HG02870 (cell line): ENCODE measurements around the gene TMEM123.
"Not testable (repeated sequence)": the region's sequence is repeated elsewhere in the genome, so short reads cannot be mapped to it uniquely, and the experiment has no call there.

ENCODE experiments used
- ATAC-seq: cut with Tn5 transposase; IDR thresholded peaks from one replicate; pipeline ENCODE4 v1.9.1; 2021; ENCODE audit warnings: mild to moderate bottlenecking, moderate library complexity; ENCODE audit not compliant: unreplicated experiment

The TMEM123 gene

DNA sequence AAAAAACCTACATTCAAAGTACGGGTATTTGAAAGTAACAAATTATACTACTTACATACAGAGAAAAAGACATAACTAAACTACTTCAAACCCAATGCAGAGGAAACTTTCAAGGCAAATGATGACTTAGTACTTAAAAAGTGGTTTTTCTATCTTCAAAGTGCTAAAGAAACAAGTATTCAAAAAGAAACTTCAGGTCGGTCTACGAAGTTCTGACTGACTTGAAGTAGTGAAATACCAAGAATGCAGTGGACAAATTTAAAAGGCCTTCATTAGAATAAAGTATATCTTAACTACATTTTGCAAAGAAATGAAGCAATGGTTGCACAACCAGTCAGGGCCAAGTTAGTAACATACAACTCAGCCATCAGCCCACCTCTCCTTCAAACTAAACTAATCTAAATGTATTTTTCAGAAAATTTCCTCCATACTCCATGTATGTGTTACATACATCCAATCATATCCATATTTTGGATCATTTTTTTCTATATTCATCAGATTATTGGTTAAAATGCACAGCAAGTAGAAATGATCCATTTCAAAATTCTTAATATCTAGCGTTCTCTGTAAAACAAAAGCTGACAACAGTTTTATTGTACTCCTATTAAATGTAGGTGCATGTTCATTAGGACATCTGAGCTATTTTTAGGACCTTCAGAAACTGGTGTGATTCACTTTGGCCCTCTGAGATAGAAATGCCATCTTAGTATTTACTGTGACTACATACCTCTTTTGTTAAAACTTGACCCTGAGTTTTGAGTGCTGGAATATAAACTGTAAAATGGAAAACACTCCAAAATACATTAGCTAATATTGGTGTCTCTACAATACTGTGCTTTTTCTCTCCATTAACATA, 55.6 kb downstream of the TMEM123 start:
- no peak for ATAC-seq

DNA sequence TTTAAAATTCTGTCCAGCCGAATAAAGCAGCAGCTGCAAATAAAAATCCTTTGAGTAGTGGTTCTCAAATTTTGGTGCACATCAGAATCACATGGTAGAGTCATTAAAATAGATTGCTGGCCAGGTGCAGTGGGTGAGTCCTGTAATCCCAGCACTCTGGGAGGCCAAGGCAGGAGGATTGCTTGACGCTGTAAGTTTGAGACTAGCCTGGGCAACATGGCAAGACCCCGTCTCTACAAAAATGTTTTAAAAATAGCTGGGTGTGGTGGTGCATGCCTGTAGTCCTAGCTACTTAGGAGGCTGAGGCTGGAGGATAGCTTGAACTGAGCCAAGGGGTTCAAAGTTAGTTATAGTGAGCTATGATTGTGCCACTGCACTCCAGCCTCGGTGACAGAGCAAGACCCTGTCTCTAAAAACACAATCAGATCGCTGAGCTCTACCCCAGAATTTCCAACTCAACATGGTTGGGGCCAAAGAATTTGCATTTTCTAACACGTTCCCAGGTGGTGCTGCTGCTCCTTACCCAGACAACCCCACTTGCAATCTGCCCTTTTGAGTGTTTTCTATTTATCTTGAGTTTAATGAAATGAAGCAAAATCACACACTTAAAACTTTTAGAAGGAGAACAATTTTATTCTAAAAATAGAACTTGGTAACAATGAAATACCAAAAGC, 56.7 kb downstream of the TMEM123 start:
- no peak for ATAC-seq

DNA sequence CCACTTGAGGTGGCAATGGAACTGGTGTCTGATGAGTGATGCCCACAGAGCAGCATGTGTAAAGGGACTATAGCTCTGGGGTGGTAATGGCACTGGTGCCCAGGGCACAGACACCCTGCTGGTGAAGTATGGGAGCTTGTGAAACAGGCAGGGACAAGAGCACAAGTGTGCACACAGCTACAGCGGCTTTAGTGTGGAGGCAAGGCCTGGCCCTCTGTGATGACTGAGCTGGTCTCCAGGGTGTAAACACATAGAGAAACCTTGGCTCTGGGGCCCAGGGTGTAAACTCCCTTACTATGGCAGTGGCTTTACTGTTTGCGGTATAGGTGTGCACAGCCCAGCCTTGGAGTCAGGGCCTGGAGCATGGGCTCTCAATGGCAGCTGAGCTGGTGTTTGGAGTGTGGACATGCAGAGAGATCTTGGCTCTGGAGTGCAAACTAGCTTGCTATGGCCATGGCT, 59.3 kb downstream of the TMEM123 start:
- ATAC-seq: no peak

DNA sequence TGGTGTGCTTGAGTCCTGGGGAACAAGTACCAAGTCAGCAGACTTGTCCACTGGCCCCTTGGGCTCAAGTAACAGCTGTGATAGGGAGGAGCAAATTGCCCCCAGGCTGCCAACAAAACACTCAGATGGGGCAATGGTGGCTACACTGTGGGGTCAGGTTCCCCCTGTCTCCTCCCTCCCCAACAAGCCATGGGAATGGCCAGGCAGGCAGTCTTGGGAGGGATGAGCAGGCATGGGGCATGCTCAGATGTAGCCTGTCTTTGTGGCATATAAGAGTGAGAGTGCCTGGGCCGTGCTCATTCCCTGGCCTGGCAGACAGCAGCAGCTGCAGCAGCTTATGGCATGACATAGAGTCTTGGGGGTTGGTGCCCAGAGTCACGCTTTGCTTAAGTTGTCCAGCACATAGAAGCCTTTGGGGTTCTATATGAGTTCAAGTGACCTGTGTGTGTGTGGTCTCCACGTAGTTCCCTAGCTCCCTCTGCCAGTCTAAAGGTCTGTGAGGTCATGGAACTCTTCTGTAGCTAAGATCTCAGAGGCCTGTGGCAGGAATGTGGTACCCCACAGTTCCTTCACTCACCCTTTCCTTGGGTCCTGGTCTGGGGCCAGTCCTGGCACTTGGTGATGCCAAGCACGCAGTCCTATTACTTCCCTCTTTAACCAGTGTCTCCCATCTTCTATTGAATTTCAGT, 60.9 kb downstream of the TMEM123 start:
- ATAC-seq: no peak

DNA sequence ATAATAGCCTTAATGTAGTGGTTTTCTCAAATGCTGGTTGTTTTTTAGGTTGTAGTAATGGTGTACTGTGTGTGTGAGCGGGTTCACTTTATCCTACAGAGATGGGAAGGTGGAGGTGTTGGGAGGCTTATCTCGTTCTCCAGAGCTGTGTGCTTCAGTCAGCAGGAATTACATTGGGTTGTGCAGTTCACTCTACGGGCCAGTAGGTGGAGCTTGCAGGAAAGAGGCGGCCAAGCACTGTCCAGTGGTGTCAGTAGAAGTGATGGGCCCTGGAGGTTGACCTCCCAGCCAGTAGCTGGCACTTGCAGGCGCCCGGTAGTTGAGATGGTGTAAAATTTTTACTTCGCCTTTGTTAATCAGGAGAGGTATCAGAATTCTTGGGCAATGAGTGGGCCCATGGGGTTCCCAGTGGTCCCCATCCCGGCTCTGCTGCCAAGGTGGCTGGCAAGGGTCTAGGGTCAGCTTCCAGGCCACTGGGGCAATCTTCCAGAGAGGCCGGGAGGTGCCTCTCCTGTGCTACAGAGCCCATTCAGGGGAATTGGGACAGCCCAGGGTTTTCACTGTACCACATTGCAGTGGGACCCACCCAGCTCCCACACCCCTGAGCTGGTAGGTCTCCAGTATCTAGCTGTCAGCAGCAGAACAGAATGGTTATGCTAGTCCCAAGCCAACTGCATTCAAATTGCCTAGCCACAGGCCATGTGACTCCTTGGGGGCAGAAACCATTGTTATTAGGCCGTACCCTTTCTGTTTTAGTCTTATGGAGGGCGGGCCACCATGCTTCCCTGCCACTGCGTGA, 61.7 kb downstream of the TMEM123 start:
- ATAC-seq: peak; percentile 79

DNA sequence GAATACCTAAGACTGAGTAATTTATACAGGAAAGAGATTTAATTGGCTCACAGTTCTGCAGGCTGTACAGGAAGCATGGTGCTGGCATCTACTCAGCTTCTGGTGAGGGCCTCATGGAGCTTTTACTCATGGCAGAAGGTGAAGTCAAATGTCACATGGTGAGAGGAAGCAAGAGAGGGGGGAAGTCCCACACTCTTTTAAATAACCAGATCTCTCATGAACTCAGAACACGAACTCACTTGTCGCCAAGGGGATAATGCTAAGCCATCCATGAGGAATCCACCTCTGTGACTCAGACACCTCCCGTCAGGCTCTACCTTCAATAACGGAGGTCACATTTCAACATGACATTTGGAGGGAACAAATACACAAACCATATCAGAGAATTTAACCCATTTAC, 63.3 kb downstream of the TMEM123 start:
- ATAC-seq: no peak

DNA sequence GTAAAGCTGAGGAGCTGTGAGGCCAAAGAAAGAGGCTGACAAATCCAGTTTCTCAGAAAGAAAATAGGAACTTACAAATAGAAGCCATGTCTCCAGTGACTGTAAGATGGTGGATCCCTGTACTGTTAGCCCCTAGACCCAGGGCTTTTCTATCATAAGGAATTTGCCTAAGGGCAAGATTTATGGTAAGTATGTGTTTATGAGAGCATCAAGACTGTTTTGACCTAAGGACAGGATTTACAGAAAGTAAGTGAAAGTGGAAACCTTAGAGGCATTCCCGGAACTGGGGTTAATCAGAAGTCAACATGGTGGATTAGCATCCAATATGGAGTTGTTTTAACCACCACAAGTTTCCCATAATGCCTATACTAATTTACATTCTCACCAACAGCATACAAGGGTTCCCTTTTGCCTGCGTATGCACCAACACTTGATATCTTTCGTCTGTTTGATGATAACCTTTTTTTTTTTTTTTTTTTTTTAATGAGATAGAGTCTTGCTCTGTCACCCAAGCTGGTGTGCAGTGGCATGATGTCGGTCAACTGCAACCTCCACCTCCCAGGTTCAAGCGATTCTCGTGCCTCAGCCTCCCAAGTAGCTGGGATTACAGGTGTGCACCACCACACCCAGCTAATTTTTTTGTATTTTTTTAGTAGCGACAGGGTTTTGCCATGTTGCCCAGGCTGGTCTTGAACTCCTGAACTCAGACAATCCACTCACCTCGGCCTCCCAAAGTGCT, 65.4 kb downstream of the TMEM123 start:
- ATAC-seq: no peak

DNA sequence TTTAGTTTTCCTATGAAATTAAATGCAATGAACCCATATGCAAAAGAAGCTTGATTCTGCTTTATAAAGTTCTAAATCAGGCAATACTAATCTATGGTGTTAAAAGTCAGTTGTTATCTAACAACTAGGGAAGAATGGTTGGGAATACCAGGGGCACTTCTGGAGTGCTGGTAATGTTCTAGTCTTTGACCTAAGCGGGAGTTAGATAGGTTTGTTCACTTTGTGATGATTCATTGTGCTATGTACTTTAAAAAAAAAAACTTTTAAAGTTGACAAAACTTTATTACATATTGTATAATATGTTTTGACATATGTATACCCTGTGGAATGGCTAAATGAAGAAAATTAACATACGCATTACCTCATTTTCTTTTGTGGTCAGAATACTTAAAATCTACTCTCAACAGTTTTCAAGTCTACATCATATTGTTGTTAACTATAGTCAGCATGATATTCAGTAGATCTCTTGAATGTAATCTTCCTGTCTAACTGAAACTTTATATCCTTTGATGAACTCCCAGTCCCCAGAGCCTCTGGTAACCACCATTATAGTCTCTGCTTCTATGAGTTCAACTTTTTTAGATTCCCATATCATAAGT, 66.3 kb downstream of the TMEM123 start:
- no peak for ATAC-seq

DNA sequence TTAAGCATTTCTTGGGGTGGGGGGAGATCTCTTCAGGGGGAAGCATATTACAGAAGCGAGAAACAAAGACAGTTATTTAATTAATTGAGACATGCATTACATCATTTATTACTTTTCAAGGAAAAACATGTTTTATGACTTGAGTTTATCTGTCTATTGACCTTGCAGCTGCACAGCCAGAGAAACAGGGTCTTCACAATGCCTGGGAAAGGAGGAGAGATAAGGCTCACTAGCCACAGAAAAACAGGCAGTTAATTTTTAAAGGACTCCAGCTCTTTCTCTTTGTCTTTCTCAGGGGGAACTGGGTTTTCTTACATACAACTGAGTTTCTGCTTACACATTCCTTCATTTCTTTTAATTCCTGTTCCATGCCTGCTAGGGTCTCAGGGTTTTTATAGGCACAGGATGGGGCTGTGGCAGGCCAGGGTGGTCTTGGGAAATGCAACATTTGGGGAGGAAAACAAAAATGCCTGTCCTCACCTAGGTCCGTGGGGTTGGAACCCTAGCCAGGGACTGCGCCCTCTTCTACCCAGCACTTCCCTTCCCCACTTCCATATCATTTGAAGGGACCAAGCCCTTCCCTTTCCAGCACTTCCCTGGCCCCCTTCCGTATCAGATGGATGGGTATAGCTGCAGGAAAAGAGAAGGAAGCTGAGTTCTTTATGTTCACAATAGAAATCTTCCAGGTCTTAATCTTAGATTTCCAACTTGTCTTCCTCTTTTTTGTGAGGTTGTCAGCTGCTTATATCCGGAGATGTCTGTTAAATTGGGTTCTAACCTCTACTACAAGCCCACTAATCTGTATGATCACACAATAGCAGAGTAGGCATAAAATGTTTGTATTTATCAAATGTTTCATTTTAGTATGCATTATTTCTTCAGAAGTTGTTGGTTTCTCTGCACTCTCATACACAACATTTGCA, 67.2 kb downstream of the TMEM123 start:
- ATAC-seq: no peak

DNA sequence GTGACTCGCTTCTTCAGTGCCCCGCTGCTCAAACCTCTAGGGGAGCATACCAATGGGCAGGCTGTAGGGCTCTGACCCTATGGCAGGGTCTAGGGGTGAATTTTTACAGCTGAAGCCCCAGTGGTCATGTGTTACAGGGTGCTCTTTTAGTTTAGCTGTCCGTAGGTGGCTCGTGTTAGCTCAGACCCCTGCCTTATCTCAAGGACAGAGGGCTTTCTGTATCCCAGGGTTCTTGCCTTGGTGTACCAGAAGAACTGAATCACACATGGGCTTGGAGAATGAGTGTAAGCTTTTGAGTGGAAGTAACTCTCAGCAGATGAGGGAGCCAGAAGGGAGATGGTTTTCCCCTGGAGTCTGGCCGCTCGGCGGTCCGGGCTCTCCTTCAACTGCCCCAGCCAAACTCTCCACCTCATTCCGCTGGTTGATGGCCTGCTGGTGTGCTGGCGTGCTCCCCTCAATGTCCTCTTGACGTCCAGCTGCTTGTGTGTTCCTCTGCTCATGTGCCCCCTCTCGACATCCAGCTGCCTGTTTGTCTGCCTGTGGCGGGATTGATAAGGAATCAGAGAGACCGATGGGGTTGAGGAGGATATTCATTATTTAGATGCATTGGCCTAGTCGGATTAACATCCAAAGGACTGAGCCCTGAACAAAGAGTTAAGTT, 68.0 kb downstream of the TMEM123 start:
- no peak for ATAC-seq

DNA sequence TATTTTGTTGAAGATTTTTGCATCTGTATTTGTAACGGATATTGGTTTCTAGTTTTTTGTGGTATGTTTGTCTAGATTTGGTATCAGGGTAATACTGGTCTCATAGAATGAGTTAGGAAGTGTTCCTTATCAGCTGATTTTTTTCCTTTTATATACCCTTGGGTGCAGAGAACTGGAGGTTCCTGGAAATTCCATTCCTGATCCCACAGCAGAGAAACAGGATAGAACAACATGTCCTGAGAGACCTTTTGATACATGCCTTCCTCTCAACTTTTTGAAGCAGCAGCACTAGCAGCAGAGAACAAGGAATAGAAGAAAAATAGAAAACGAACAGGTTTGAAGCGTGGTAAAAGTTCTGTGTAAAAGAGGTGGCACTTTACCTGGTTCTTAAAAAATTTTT, 68.7 kb downstream of the TMEM123 start:
- ATAC-seq: no peak

DNA sequence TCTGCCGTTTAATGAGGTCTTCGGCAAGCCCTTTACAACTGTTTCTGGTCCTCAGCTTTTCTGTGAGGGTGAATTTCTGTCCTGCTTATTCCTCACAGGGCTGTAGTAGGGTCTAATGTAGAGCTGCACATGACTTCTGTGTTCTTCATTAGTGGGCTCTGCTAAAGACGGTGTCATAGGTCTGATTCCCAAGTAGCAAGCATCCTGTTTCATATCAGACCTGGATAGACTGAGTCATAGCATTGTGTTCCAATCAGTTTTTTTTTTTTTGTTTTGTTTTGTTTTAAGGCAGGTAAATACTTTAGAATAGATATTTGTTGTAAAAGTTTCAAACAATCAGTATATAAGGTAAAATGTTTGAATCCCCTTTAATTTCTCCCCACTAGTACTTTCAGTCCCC, 70.2 kb downstream of the TMEM123 start:
- ATAC-seq: no peak

DNA sequence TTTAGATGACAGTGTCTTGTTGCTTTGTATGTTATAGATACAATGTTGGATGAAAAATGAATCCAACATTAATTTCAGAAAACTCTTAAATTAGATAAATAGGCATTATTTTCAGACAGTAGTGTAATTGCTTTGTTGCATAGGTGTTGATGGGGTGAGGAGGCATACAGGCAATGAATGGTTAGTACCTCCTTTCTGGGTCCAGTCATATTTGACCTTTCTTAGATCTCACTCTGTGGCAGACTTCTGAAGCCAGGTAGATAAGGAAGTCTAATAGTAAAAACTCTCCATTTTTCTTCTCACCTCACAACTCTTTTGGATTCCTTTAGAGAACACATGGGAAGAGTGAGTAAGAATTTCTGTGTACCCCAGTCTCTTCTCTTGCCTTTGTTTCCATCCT, 73.7 kb downstream of the TMEM123 start:
- ATAC-seq: no peak

DNA sequence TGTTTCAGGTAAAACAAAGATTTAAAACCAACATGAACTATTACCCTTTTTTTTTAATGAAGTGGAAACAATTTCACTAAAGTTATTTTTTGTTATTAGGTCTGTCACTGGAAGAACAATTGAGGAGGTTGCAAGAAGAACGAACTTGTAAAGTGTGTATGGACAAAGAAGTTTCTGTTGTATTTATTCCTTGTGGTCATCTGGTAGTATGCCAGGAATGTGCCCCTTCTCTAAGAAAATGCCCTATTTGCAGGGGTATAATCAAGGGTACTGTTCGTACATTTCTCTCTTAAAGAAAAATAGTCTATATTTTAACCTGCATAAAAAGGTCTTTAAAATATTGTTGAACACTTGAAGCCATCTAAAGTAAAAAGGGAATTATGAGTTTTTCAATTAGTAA, 74.7 kb downstream of the TMEM123 start:
- no peak for ATAC-seq

DNA sequence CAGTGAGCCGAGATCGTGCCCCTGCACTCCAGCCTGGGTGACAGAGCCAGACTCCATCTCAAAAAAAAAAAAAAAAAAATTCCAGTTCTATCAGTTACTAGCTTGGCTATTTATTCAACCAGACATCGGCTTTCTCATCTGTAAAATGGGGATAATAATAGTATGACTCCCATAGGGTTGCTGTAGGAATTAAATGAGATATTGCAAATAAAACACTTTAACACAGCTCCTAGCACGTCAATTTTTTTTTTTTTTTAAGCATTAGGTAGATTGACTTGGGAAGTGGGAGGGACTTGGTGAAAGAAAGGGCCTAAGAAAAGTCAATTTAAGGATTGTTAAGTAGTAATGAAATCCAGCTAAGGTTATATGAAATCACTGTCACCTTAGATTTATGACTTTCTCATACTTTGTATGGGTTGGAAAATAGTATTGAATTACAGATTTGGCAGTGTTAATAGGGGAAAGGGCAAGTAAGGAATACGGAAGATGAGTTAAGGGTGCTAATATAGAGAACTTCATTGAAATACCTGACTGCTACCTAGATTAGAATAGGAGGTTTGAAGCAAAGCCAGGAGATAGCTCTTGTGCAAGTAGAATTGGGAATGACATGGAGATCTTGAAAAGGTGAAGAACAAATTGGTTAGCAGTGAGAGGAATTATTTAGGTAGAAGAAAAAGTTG, 76.7 kb downstream of the TMEM123 start:
- no peak for ATAC-seq

DNA sequence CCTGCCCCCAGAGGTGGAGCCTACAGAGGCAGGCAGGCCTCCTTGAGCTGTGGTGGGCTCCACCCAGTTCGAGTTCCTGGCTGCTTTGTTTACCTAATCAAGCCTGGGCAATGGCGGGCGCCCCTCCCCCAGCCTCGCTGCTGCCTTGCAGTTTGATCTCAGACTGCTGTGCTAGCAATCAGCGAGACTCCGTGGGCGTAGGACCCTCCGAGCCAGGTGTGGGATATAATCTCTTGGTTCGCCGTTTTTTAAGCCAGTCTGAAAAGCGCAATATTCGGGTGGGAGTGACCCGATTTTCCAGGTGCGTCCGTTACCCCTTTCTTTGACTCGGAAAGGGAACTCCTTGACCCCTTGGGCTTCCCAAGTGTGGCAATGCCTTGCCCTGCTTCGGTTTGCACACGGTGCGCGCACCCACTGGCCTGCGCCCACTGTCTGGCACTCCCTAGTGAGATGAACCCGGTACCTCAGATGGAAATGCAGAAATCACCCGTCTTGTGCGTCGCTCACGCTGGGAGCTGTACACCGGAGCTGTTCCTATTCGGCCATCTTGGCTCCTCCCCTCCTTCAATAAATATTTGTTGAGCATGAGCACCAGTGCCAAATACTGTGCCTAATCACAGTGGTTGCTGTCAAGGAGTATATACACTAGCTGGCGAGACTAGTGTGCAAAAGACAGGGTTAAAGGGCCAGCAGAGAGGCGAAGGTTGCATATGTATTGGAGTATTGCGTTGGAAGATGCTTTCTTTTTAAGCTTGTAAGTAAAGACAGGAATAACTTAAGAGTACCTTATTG, 77.7 kb downstream of the TMEM123 start:
- ATAC-seq: not testable (repeated sequence)

DNA sequence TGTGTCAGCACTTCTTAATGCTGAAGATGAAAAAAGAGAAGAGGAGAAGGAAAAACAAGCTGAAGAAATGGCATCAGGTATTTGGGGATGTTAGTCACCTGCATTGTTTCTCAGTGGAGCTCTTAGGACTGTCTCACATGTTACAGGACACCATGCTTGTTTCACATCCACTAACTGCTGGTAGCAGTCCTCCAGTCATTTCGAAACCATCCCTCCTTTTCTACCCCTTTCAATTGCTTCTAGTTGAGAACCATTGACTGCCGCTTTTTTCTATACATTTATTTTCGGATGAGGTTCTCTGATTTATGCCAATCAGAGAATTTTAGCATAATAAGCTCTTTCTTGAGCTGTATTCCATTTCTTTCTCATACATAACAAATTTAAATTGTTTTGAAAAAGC, 84.1 kb downstream of the TMEM123 start:
- peak; percentile 100 for ATAC-seq
